OCI-LY3 (cell line): Measurements from ENCODE around the gene GALNT18.

Source experiments
- CTCF ChIP-seq: fragments of 200-600, 300-600 bp; sonication (generic); IDR thresholded peaks from 2 replicates; pipeline ENCODE4 v1.5.1; 2014; ENCODE audit warnings: antibody characterized with exemption, low read length, low read depth
- EZH2phosphoT487 ChIP-seq: fragments of 200-600 bp; shearing (Covaris generic); IDR thresholded peaks from 2 replicates; pipeline ENCODE4 v1.6.1; 2018; ENCODE audit warnings: antibody characterized with exemption, mixed run types, low read depth

GRCh38 chr11:11512929-11513328 lies 108.9 kb downstream of the GALNT18 start:
- TF ChIP-seq CTCF = no peak
- TF ChIP-seq EZH2phosphoT487 = no peak
